HG03108 (cell line): ENCODE data around the gene APPL2.
"Not testable (repeated sequence)": the region's sequence is repeated elsewhere in the genome, so short reads cannot be mapped to it uniquely, and the experiment has no call there.

Experiments used
- ATAC-seq: cut with Tn5 transposase; IDR thresholded peaks from one replicate; pipeline ENCODE4 v1.9.1; 2021; ENCODE audit warnings: moderate library complexity; ENCODE audit not compliant: unreplicated experiment

The APPL2 gene

DNA sequence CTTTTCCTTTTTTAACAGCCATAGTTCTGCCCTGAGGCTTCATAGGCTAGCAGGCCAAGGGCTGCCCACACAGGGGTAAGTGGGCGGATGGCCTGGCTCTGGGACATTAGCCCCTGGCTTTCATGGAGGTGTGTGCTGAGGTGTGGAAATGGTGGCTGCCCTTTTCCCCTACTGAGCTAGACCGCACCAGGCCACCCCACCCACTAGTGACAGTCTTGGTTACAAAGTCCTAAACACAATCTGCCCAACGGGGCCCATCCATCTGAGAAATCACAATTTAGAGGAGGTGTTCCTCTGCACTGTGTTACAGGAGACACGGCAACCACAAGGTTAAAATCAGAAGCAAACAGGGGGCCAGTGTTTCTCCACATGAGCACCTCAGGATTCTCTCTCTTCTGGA lies 35.6 kb downstream of the APPL2 start:
- no peak for ATAC-seq

DNA sequence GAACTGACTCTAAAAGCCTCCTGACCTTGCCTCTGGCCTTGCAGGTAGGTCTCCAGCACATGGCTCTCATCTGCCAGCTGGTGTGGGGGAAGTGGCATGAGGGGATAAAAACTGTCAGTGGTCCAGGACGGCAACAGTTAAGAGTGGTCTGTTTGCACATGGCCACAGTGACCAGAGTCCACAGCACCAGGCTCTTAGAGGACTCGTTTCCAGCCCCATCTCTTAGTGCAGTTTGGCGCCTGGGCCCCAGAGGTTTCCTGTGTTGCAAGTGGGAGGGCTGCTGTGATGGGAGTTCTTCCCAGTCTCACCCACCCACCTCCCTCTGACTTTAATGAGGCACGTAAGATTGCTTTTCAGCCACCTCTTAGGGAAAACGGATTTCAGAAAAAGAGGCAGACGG lies 37.0 kb downstream of the APPL2 start:
- ATAC-seq: no peak

DNA sequence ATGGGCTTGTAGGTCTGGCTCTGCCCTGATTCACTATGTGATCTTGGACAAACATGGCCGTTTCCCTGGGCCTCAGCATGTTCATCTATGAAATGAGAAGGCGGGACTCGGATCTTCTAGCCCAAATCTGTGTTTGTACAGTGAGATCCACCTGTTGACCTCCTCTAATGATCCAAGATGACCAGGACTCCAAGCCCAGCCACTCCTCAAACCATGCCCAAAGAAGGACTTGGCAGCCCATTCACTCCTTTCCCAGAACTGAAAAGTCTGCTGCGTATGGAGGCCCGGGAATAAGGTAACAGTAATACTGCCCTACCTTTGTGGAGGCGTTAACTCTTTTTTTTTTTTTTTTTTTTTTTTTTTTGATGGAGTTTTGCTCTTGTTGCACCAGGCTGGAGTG lies 39.9 kb downstream of the APPL2 start:
- ATAC-seq: no peak

DNA sequence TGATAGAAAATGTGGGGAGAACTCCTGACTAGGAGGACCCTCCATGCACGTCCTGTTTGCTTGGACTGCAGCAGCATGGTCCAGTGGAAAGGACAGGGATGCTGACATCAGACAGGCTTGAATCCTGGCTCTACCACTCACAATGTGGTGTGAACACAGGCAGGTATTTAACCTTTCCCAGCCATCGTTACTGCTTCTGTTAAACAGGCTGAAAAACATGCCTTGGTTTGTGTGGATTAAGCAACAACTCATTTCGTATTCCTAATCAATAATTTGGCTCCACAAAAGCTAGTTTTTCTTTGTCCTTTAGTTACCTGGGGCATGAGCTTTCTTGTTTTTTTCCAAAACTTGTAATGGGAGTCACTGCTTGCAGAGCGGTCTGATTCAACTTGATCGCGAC lies 41.0 kb downstream of the APPL2 start:
- ATAC-seq: no peak

DNA sequence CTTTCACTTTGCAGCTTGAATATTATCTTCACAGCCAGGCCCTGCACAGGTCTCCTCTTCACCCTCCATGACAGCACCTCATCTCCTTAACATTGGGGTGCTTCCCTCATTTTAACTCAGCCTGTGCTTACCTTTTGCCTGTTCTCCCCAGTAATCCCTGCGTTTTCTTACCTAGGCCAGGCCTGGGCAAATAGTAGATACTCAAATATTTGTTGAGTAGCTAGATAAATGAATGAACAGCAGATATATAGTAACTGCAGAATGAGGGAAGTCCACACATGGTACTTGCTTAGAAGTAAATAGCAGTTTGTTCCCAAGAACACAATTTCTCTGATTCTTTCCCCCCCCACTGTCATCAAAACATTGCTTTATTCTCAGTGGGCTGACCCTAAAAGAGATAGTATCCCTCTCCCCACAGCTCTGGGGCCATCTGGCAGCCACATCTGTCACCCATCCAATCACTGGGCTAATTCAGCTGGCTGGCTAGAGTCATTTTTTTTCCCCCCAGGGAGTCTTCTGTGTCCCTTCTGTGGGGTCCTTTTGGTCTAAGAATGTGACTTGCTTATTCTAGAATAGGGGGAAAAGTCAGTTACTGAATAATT lies 43.2 kb downstream of the APPL2 start:
- ATAC-seq: no peak

DNA sequence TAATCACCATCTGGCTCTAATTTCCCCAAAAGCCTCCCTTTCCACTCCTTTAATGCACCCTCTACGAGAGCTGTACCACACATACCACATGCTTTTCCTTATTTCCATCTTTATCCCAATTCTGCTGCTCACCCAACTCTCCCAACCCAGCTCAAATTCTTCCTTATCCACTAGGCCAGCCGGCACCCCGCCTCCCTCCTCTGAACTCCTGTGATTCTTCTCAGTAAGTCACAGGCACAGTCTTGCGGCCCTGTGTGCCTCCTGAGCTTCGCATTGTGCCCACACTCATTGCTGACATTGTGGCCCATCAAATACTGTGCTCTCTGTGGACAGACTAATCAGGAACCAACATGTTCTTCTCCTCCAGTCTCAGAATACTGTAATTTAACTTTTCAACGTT lies 45.4 kb downstream of the APPL2 start:
- no peak for ATAC-seq

DNA sequence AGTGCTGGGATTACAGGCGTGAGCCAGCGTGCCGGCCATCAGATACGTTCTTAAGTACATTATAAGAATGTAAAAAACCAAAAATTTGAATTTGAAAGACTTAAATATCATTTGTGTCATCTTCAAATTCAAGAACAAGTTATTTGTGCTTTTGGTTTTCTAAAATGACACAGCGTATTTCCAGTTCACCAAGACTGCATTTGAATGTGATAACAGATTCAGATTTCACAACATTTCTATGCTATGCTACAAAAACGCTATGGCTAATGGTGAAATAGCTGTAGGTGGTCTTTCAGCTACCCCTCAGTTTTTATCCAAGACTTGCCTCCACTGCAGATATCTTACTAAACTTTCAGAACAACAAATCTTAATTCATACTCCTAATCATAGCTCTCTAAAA lies 46.7 kb downstream of the APPL2 start:
- ATAC-seq: no peak

DNA sequence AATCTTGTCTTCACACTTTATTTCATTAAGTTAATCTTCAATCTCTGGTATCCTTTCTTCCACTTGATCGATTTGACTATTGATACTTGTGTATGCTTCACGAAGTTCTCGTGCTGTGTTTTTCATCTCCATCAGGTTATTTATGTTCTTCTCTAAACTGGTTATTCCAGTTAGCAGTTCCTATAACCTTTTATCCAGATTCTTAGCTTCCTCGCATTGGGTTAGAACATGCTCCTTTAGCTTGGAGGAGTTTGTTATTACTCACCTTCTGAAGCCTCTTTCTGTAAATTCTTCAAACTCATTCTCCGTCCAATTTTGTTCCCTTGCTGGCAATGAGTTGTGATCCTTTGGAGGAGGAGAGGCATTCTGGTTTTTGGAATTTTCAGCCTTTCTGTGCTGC lies 52.0 kb downstream of the APPL2 start:
- not testable (repeated sequence) for ATAC-seq

DNA sequence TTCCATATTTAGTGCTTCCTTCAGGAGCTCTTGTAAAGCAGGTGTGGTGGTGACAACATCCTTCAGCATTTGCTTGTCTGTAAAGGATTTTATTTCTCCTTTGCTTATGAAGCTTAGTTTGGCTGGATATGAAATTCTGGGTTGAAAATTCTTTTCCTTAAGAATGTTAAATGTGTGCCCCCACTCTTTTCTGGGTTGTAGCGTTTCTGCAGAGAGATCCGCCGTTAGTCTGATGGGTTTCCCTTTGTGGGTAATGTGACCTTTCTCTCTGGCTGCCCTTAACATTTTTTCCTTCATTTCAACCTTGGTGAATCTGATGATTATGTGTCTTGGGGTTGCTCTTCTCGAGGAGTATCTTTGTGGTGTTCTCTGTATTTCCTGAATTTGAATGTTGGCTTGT lies 52.6 kb downstream of the APPL2 start:
- ATAC-seq: not testable (repeated sequence)

DNA sequence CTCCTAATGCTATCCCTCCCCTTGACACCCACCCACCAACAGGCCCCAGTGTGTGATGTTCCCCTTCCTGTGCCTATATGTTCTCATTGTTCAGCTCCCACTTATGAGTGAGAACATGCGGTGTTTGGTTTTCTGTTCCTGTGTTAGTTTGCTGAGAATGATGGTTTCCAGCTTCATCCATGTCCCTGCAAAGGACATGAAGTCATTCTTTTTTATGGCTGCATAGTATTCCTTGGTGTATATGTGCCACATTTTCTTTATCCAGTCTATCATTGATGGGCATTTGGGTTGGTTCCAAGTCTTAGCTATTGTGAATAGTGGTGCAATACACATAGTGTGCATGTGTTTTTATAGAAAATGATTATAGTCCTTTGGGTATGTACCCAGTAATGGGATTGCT lies 56.9 kb downstream of the APPL2 start:
- not testable (repeated sequence) for ATAC-seq

DNA sequence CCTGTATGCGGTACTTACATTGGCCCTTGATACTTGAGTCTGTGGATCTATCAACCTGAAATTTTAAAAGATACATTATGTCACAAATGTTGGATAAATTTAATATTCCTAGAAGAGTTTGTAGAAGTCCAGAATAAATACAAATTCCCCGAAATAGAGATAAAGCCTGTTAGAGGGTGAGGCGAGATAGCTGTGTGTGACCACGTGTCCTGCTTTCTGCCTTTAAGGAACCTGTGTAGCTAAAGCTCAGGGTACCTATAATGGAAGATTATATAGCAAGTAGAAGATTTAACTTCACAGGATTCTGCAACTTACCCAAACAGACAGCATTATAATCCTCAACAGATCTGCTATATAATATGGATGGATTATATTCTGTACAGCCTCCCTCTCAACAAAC lies 58.8 kb downstream of the APPL2 start:
- no peak for ATAC-seq

DNA sequence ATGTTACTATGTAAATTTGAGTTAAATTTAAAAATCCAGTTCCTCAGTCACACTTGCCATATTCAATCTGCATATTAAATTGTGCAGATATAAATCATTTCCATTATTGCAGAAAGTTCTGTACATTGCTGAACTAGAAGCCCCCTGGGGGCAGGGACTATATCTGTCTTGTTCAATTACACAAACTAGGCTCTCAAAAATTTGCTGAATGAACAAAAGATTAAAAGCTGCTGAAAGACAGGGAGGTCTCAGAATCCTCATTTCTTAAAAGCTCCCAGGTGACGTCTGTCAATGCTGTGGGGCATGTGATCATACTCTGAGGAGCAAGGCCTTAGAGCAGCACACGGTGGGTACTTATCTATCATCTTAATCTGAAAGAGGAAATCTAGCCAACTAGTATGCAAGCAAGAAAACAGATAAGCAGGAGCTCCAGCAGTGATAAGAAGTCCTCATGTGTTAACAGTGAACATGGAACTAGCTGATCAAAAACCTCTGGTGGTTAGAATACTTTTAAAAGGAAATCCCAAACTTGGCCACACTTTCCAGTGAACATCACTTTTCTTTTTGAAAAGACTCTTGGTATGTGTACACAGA lies 60.5 kb downstream of the APPL2 start:
- ATAC-seq: no peak

DNA sequence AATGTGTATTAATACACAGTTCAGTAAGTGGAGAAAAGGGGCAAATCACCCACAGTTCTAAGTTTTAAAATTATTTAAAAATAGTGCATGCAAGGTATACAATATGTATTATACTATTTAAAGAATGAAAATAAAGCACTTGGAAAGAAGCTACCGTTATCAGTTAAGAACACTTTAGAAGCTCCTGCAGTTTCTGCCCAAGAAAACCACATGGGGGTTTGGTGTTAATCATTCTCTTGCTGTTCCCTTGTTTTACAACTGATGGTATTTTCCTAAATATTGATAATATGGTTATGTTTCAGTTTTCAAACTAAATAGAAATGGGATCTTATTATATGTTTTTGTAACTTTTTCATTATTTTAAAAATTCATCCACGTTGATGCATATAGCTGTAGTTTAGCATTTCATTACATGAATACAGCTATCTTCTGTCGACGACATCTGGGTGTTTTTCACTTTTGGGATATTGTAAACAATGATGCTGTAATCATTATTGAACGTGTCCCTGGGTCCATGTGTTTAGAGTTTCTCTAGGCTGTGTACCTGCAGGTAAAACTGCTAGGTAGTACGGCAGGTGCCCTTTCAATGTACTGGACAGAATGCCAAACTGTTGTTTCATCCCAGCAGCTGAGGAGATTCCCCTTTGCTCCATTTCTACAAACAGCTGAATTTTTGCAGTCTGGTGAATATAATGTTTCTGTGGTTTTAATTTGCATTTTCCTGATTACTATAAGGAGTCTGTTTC lies 64.1 kb downstream of the APPL2 start:
- ATAC-seq: no peak

DNA sequence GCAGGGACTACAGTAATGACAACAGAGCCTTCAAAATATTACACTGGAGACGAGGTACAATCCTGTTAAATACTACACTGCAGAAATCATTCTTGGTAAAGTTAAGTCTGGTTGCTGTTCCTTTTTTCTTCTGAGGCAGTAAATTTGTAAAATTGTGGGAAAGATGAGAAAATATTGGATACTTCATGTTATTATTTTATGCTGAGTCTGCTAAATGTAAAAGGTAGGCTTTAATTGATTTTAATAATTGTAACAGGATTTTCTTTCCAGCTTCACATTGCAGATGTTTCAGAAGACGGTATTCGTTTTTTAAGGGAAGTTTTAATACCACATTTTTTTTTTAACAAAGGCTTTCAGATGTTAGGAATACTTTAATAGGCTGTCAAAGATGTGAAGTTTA lies 65.8 kb downstream of the APPL2 start:
- no peak for ATAC-seq

DNA sequence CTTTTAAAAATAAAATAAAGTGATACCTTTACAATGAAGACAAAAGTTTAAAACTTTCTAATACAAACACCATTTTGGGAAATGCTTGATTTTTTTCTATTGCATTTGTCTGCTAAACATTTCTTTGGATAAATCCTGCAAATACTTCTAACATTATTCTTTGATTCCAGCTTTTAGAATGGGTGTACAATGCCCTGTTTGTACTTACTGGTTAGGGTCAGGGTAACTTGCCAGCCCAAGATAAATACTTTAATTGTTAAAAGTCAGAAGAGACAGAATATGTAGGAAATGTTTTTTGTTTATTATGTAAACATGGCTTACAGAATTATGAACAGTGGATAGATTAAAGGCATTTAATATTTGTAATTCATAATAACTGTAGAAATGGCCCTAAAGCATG lies 68.0 kb downstream of the APPL2 start:
- no peak for ATAC-seq

DNA sequence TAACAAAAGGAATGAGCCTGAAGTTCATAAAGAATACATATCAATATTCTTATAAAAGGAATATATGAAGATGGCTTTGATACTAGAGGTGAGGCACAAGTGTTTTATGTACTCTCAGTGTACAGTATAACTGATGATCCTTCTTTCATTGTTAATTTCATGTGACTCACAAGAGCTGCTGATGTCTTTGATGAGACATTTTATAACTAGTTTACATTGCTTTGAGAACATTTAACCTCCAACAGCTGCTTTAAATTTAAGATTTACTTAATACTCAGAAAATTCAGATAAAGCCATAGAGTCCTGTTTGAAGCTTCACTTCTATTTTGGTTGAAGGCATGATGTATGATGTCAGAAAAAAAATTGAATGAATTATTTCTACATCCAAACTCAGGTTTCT lies 68.6 kb downstream of the APPL2 start:
- ATAC-seq: no peak

DNA sequence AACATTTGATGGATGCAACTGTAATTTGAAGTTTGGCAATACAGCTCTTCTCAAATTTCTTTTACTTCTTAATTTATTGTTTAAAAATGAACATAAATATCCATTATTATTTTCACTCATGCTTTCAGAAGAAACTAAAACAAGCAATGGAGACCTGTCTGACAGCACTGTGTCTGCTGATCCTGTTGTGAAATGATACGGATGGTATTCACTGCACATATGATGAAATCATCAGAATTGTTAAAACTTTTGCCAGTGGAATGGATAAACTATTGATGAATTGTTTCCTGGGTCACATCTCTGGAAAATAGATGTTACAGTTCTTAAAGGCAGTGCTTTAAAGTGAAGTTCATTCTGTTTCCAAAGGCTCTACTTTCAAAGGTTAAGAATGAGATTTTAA lies 69.2 kb downstream of the APPL2 start:
- ATAC-seq: no peak

DNA sequence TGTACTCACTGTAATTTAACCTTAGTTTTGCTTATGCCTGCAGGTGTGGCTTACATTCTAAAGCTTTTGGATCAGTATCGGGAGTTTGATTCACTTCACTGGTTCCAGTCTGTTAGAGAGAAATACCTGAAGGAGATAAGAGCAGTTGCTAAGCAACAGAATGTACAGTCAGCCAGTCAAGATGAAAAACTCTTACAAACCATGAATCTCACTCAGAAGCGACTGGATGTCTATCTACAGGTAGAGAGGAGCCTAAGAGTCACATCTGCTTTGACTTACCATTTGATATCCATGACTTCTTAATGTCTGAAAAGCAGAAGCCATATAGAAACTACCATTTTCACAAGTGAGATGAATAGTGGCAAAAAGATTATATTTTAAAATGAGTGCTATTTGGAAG lies 71.9 kb downstream of the APPL2 start:
- no peak for ATAC-seq

DNA sequence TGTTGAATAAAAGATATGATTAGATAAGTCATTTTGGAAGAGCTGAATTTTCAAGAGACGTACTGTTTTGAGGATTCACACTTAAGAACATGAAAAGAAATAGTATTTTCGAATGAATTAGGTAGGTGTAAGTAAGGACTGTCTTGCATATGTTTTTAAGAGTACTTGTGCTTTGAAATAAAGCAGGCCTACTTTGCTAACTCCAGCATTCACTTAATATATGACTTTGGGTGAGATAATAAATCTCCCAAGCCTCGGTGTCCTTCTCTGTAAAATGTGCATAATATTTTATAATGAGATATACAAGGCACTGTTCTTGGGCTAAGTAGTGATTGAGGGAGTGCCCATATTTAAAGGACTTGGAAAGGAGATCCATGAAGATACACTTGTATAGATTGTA lies 73.8 kb downstream of the APPL2 start:
- no peak for ATAC-seq

DNA sequence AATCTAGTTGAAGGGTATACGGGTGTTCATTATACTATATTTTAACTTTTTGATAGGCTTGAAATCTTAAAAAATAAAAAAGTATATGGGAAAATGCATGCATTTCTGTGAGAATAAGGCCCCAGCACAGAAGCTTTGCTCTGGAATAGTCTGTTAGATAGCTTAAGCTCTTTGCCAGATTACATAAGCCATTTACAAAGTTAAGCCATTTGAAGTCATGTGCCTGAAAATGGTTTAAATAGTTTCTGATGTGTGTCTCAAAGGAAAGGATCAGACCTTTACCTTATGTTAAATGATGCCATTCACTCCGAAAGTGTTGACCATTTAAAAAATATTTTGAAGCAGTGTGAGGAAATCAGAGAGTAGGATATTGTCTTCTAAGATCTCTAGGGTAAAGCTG lies 77.1 kb downstream of the APPL2 start:
- no peak for ATAC-seq

DNA sequence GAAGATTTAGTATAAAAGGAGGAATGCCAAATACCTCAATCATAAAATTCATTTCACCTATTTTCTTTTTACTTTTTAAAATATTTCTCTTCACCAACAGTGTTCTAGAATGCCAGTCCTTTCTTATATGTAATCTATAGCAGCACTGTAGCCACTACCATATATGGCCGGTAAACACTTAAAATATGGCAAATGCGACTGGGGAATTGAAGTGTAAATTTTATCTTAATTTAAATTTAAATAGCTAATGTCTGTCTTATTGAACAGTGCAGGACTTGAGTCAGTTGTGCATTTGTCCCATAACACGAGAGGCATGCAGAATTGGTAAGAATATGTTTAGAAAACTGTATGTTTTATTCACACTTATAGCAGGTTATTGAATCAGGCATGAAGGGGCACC lies 78.4 kb downstream of the APPL2 start:
- no peak for ATAC-seq

DNA sequence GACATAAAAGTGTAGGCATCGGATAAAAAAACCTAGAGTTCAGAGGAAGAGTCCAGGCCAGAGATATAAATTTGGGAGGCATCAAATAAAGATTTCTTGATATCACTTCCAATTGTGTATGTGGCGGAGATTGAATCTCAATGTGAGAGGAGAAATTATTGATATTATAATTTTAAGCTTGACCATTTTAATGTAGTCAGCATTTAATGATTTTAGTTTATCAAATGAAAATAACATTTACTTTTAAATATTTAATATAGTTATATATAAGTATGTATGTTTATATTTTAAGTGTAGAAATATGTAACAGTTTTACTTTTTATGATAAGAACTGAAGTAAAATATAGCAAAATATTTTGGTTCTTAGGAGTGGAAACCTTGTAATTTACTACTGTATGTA lies 79.7 kb downstream of the APPL2 start:
- no peak for ATAC-seq

DNA sequence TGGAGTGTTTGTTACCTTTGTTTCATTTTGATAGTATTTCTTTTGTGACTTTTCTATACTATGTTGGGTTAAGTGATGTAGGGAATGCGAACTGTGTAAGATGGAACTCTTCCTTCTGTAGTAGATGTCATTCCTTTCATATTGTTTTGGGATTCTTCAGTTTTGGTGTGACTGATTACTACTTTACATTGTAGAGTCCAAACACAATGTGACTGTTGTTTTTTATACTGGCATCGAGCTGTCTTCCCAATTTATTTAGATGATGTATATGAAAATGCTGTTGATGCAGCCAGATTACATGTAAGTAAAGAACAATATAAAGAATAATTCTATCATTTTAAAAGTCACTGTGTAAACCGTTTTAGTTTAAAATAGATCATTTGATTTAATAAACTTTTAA lies 93.7 kb downstream of the APPL2 start:
- ATAC-seq: no peak
